Measurements from ENCODE around the gene SDS. TPM values are rescaled to one million over a fixed set of nuclear protein-coding genes. Genes with fewer than 3 reads are reported as not detected.
A peak's percentile ranks its signal among the peaks of the same experiment; 100 is the strongest.

The SDS gene
- total and polyA plus RNA-seq, 2 of the 8 experiments (the other 6 are each of a cell fraction or from before 2014, with no cell fraction given), result 0.21 TPM; not detected in 1

GRCh38 chr12:113390064-113391043, 13.3 kb downstream of the SDS start:
- no peak overlapping the region for H4K8ac ChIP-seq (ENCODE audit: extremely low read depth, insufficient read depth, low read length)
- no peak overlapping the region for H4K5ac ChIP-seq (ENCODE audit: insufficient read length, low read depth, low read length)
- H3K9me3 ChIP-seq (ENCODE audit: insufficient read depth in 2 of 2, low read depth in 1 of 2, low read length in 1 of 2), result no peaks in the 10 kb centered on the region
- no peaks in the 10 kb centered on the region for H3K79me2 ChIP-seq (ENCODE audit: control insufficient read depth in 1 of 2, insufficient read depth in 2 of 2, low read length in 2 of 2)
- H3K14ac ChIP-seq (ENCODE audit: insufficient read length), result no peak overlapping the region
- H3K27me3 ChIP-seq (replicated peaks in 1 of 4; ENCODE audit: control insufficient read depth in 3 of 4, extremely low read depth in 1 of 4, insufficient read depth in 3 of 4, low read length in 3 of 4), result no peaks in the 10 kb centered on the region
- peak overlapping the region; percentile 53 for H3K56ac ChIP-seq (replicated peaks; ENCODE audit: insufficient read length, low read depth, low read length)
- no peak overlapping the region for H2AFZ ChIP-seq (ENCODE audit: low read length)
- no peak overlapping the region for H3K18ac ChIP-seq (ENCODE audit: extremely low read depth, low read length)
- H3K27ac ChIP-seq (ENCODE audit: low read depth, low read length), result no peak overlapping the region
- H3K23me2 ChIP-seq (ENCODE audit: low read depth, low read length), result peaks cover 12% of the 10 kb centered on the region; the same call in 1 of the 2 replicates
- H3K4me1 ChIP-seq (replicated peaks in 1 of 4; ENCODE audit: control insufficient read depth in 3 of 4, insufficient read depth in 4 of 4, low read length in 3 of 4), result no peaks in the 10 kb centered on the region
- no peak overlapping the region for H3K23ac ChIP-seq (ENCODE audit: insufficient read length)
- H3K4me3 ChIP-seq (ENCODE audit: extremely low read depth in 1 of 4, insufficient read depth in 2 of 4, low read depth in 3 of 4, low read length in 4 of 4), result no peak overlapping the region
- H2BK15ac ChIP-seq (ENCODE audit: low read length), result no peak overlapping the region
- ChIA-PET CTCF (ENCODE audit: partially characterized antibody) (no interaction called here), POLR2A (ENCODE audit: partially characterized antibody) (no interaction called here)
- DNase-seq (ENCODE audit: low read depth in 1 of 2, low spot score in 2 of 2), result no peak
- H3K4me2 ChIP-seq (ENCODE audit: insufficient read depth in 1 of 2, low read depth in 2 of 2, low read length in 2 of 2), result no peak overlapping the region
- H4K20me1 ChIP-seq (replicated peaks in 1 of 2; ENCODE audit: control insufficient read depth in 1 of 2, insufficient read depth in 2 of 2, low read length in 2 of 2), result peaks cover 0 to 3% of the 10 kb centered on the region in 2 experiments
- no peaks in the 10 kb centered on the region for H3K79me1 ChIP-seq (ENCODE audit: low read depth, low read length)
- WGBS, 2 experiments (ENCODE audit: extremely low coverage in 1 of 2, insufficient coverage in 1 of 2, insufficient read length in 1 of 2, insufficient replicate concordance in 2 of 2, low coverage in 1 of 2, low lambda C conversion rate in 2 of 2, missing lambda C conversion rate in 1 of 2), result 87 to 100% methylated on average over 2 to 6 of the region's 6 CpGs
- H2BK5ac ChIP-seq (ENCODE audit: low read depth, low read length), result no peak overlapping the region
- no peak overlapping the region for H3K4ac ChIP-seq (replicated peaks; ENCODE audit: insufficient read length, low read depth, low read length)
- H2AK5ac ChIP-seq (ENCODE audit: low read depth, low read length), result no peak overlapping the region
- H3K36me3 ChIP-seq (ENCODE audit: control insufficient read depth in 2 of 4, insufficient read depth in 4 of 4, low read length in 3 of 4), result peaks cover 0 to 3% (median under 1%) of the 10 kb centered on the region in 4 experiments; a peak in 6 of 8 replicates
- no peak overlapping the region for H2BK120ac ChIP-seq (replicated peaks; ENCODE audit: low read depth, low read length)
- FAIRE-seq, result no peak
- TF ChIP-seq CREB1 (IDR thresholded peaks at IDR 0.05), result no peak
- no peak for TF ChIP-seq CTBP2 (IDR thresholded peaks at IDR 0.05; ENCODE audit: borderline replicate concordance, insufficient read depth, insufficient read length, low read length)
- TF ChIP-seq EGR1 (IDR thresholded peaks at IDR 0.05; ENCODE audit: borderline replicate concordance, low read depth, low read length), result no peak
- TF ChIP-seq KDM5A (IDR thresholded peaks at IDR 0.05; ENCODE audit: low read length), result no peak
- no peak for TF ChIP-seq BACH1 (IDR thresholded peaks at IDR 0.05; ENCODE audit: low read length)
- no peak overlapping the region for H3K9ac ChIP-seq (replicated peaks in 1 of 4; ENCODE audit: extremely low read depth in 1 of 4, low read depth in 3 of 4, low read length in 3 of 4)
- no peak overlapping the region for H4K91ac ChIP-seq (replicated peaks; ENCODE audit: insufficient read length, low read length)
- H2BK20ac ChIP-seq (ENCODE audit: low read length), result no peak overlapping the region
- no peak overlapping the region for H2BK12ac ChIP-seq (ENCODE audit: low read depth, low read length)
